B cell (primary cell): Measurements from ENCODE around the gene GRB14. TPM values are rescaled to one million over a fixed set of nuclear protein-coding genes. Genes with fewer than 3 reads are reported as not detected.
"Not testable (repeated sequence)": the region's sequence is repeated elsewhere in the genome, so short reads cannot be mapped to it uniquely, and the experiment has no call there.

ENCODE experiments used
- ATAC-seq: fragments of 200-7000 bp; cut with Tn5 transposase; one replicate; pipeline ENCODE4 v1.10.0; 2021; ENCODE audit warnings: low read depth, mild to moderate bottlenecking, moderate number of reproducible peaks, moderate library complexity
- CTCF ChIA-PET: fragments of 350-600 bp; sonication (Branson Sonifier 250); formaldehyde crosslinking; loops from one replicate; lab custom pipeline; 2021; ENCODE audit warnings: antibody characterized with exemption, inconsistent platforms; lab: Charles Lee
- POLR2A ChIA-PET: fragments of 350-600 bp; sonication (Branson Sonifier 250); formaldehyde crosslinking; loops from one replicate; lab custom pipeline; 2021; ENCODE audit warnings: antibody characterized with exemption; lab: Charles Lee
- DNase-seq: peaks from one replicate; pipeline ENCODE4 v3.0.0; 2013
- H2AFZ ChIP-seq: 2 replicates; pipeline ENCODE4 v1.6.1; 2012; ENCODE audit warnings: mild to moderate bottlenecking, low read depth, low read length; ENCODE audit not compliant: insufficient read depth, poor library complexity, severe bottlenecking
- H3K27ac ChIP-seq, 2 donors: 1 replicate in 1 of 2; 2 replicates in 1 of 2; pipeline ENCODE4 v1.5.1; 2012 to 2013; ENCODE audit warnings: low read length in 2 of 2, mild to moderate bottlenecking in 2 of 2, moderate library complexity in 1 of 2
- H3K27me3 ChIP-seq, 4 experiments: fragments of 200-600 bp in 1 of 4; sonication (generic) in 1 of 4; replicated peaks in 1 of 4; 1 replicate in 2 of 4; 2 replicates in 2 of 4; pipeline versions ENCODE4 v1.6.1 to v1.7.0; 2013 to 2016; ENCODE audit warnings: low read length in 3 of 4, mild to moderate bottlenecking in 2 of 4, mixed read lengths in 1 of 4, moderate library complexity in 1 of 4; ENCODE audit not compliant: insufficient read depth in 4 of 4, control insufficient read depth in 3 of 4; ENCODE audit errors: control extremely low read depth in 1 of 4
- H3K36me3 ChIP-seq, 2 experiments: replicated peaks in 1 of 2; 1 replicate in 1 of 2; 2 replicates in 1 of 2; pipeline versions ENCODE4 v1.6.1 to v1.7.1; 2013; ENCODE audit warnings: low read length in 1 of 2; ENCODE audit not compliant: insufficient read depth in 2 of 2, control insufficient read depth in 1 of 2; ENCODE audit errors: control extremely low read depth in 1 of 2, extremely low read depth in 1 of 2
- H3K4me1 ChIP-seq, 2 donors: fragments of 200-600 bp in 1 of 2; sonication (generic) in 1 of 2; 1 replicate in 1 of 2; 2 replicates in 1 of 2; pipeline versions ENCODE4 v1.5.1 to v1.6.1; 2013 to 2017; ENCODE audit warnings: low read length in 2 of 2; ENCODE audit not compliant: control insufficient read depth in 2 of 2, insufficient read depth in 2 of 2
- H3K4me2 ChIP-seq: replicated peaks from 2 replicates; pipeline ENCODE3; 2012; ENCODE audit warnings: mild to moderate bottlenecking, low read depth, low read length; ENCODE audit not compliant: poor library complexity, severe bottlenecking
- H3K4me3 ChIP-seq, 5 experiments: fragments of 200-600 bp in 1 of 5; sonication (generic) in 1 of 5; 1 replicate in 3 of 5; 2 replicates in 2 of 5; pipeline versions ENCODE4 v1.5.1 to v1.7.0; 2011 to 2016; ENCODE audit warnings: low read length in 4 of 5, mild to moderate bottlenecking in 4 of 5, low read depth in 2 of 5, control low read depth in 1 of 5, moderate library complexity in 1 of 5; ENCODE audit not compliant: insufficient read depth in 1 of 5; ENCODE audit errors: control extremely low read depth in 1 of 5, extremely low read depth in 1 of 5
- H3K79me2 ChIP-seq: fragments of 200-600 bp; sonication (generic); one replicate; pipeline ENCODE4 v1.6.0; 2016; ENCODE audit warnings: low read length; ENCODE audit not compliant: control insufficient read depth, insufficient read depth
- H3K9ac ChIP-seq: fragments of 200-600 bp; sonication (generic); 2 replicates; pipeline ENCODE4 v1.6.1; 2017; ENCODE audit warnings: mild to moderate bottlenecking, low read length, moderate library complexity
- H3K9me3 ChIP-seq, 3 donors: one replicate each; pipeline versions ENCODE4 v1.6.1 to v1.7.1; 2013; ENCODE audit warnings: low read length in 2 of 3; ENCODE audit not compliant: control insufficient read depth in 2 of 3, insufficient read depth in 1 of 3; ENCODE audit errors: control extremely low read depth in 1 of 3
- H4K20me1 ChIP-seq: 2 replicates; pipeline ENCODE4 v1.6.0; 2012; ENCODE audit warnings: mild to moderate bottlenecking, low read length; ENCODE audit not compliant: insufficient read depth, control insufficient read depth, poor library complexity, severe bottlenecking
- H3K27ac Mint-ChIP-seq: one replicate; pipeline ENCODE4 v1.8.0; 2021; ENCODE audit warnings: mixed read lengths
- H3K27me3 Mint-ChIP-seq: one replicate; pipeline ENCODE4 v1.8.0; 2021; ENCODE audit warnings: mixed read lengths
- H3K4me1 Mint-ChIP-seq: one replicate; pipeline ENCODE4 v1.8.0; 2021; ENCODE audit warnings: mixed read lengths
- H3K4me3 Mint-ChIP-seq: one replicate; pipeline ENCODE4 v1.8.0; 2021; ENCODE audit warnings: mixed read lengths
- H3K9me3 Mint-ChIP-seq: one replicate; pipeline ENCODE4 v1.8.0; 2022; ENCODE audit warnings: mixed read lengths; ENCODE audit not compliant: insufficient read depth
- EZH2 ChIP-seq: IDR thresholded peaks from 2 replicates; pipeline ENCODE4 v1.6.1; 2012; ENCODE audit warnings: borderline replicate concordance, low read depth, mild to moderate bottlenecking, moderate library complexity, low read length; ENCODE audit not compliant: insufficient read depth, poor library complexity, severe bottlenecking
- WGBS: methylation state at CpG from one replicate; pipeline ENCODE4 v1.1.5; 2013; ENCODE audit warnings: missing lambda C conversion rate; ENCODE audit not compliant: insufficient coverage; 5-methylcytosine and 5-hydroxymethylcytosine counted together
- intact Hi-C: fragments of 100-400 bp; cut with micrococcal nuclease; formaldehyde crosslinking; loops from one replicate; pipeline ENCODE4 v1.10.0; 2022
- polyA plus RNA-seq: library from polyadenylated mRNA; depleted of rRNA; stranded (reverse); fragments of >200 nt; gene quantifications from 2 replicates; pipeline ENCODE4 v1.2.3, GENCODE V29; 2012
- total RNA-seq, 2 donors: library from RNA; stranded (reverse); fragments of 120-200 nt in 1 of 2; gene quantifications; 1 replicate in 1 of 2; 2 replicates in 1 of 2; pipeline versions ENCODE4 v1.2.3 to v1.2.4, GENCODE V29; 2013 to 2022
- TF ChIP-seq, protein P1 (sequence below): fragments of 200-600 bp; IDR thresholded peaks from one replicate; pipeline ENCODE4 v1.8.0; 2022; ENCODE audit warnings: antibody characterized with exemption, mild to moderate bottlenecking

GRB14 gene
- total and polyA plus RNA-seq, 2 donors (not counting 1 experiment from before 2014, with no cell fraction given): not detected

DNA sequence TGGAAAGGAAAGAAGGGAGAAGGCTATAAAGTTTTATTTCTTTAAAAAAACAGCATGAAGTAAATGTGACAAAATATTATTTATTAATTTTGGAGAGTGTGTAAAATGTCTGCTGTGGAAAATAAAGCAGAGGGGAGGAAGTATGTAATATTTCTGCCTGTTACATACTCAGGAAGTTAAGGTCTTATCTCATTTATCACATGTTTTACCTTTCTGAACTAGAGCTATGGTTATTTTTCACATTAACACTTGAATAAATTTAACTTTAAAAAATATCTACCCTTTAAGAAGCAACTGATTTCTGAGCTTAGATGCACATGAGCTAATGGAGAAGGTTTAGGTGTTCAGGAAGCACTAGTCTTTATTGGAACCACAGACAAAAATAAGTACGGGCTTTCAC lies 148.3 kb downstream of the GRB14 start:
- Histone ChIP-seq H3K4me2 (no peak overlapping the region), H3K79me2 (no peaks in the 10 kb centered on the region), H3K4me1 (no peaks in the 10 kb centered on the region), H3K27ac (no peak overlapping the region), H3K36me3 (no peaks in the 10 kb centered on the region), H3K9me3 (no peaks in the 10 kb centered on the region), H3K4me3 (no peak overlapping the region), H3K27me3 (no peaks in the 10 kb centered on the region), H4K20me1 (no peaks in the 10 kb centered on the region), H3K9ac (no peak overlapping the region), H2AFZ (no peak overlapping the region)
- Mint-ChIP-seq H3K9me3 (no peaks in the 10 kb centered on the region), H3K4me1 (no peaks in the 10 kb centered on the region), H3K27me3 (no peaks in the 10 kb centered on the region), H3K4me3 (no peak overlapping the region), H3K27ac (no peak overlapping the region)
- TF ChIP-seq EZH2: no peak
- TF ChIP-seq, protein P1, sequence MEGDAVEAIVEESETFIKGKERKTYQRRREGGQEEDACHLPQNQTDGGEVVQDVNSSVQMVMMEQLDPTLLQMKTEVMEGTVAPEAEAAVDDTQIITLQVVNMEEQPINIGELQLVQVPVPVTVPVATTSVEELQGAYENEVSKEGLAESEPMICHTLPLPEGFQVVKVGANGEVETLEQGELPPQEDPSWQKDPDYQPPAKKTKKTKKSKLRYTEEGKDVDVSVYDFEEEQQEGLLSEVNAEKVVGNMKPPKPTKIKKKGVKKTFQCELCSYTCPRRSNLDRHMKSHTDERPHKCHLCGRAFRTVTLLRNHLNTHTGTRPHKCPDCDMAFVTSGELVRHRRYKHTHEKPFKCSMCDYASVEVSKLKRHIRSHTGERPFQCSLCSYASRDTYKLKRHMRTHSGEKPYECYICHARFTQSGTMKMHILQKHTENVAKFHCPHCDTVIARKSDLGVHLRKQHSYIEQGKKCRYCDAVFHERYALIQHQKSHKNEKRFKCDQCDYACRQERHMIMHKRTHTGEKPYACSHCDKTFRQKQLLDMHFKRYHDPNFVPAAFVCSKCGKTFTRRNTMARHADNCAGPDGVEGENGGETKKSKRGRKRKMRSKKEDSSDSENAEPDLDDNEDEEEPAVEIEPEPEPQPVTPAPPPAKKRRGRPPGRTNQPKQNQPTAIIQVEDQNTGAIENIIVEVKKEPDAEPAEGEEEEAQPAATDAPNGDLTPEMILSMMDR: no peak
- ChIA-PET CTCF (interaction anchor here (0.7 kb wide), 1 partner anchor 9 kb away, joined by 3 read pairs; no protein-coding TSS in a partner anchor), POLR2A (no interaction called here)
- intact Hi-C loops: no loop called here
- DNase-seq: no peak
- ATAC-seq: no peak
- WGBS: no CpG with 5 or more reads among the region's 1 CpG

GRCh38 chr2:164465047-164465446 lies 156.2 kb downstream of the GRB14 start:
- H3K4me3 ChIP-seq, H3K36me3 ChIP-seq, H3K27ac ChIP-seq, H3K9me3 ChIP-seq, H3K27ac Mint-ChIP-seq, H3K4me1 ChIP-seq, H3K4me3 Mint-ChIP-seq, POLR2A ChIA-PET, H3K4me1 Mint-ChIP-seq, H3K9ac ChIP-seq, H3K27me3 ChIP-seq, CTCF ChIA-PET, H3K27me3 Mint-ChIP-seq, DNase-seq, H3K79me2 ChIP-seq, H2AFZ ChIP-seq, H4K20me1 ChIP-seq, ATAC-seq, intact Hi-C loops, H3K9me3 Mint-ChIP-seq, H3K4me2 ChIP-seq: not testable (repeated sequence)
- no CpG with 5 or more reads among the region's 2 CpGs for WGBS
